Anterior cingulate cortex (tissue), 58 donors: ENCODE results near the gene ZDHHC1.
"Not testable (repeated sequence)": the region's sequence is repeated elsewhere in the genome, so short reads cannot be mapped to it uniquely, and the experiment has no call there.

ENCODE experiments used
- DNase-seq, 58 donors: peaks; one replicate each; lab custom pipeline; 2025; lab: John Stamatoyannopoulos, UW

The ZDHHC1 gene

GRCh38 chr16:67431775-67432505 lies 15.7 kb upstream of the ZDHHC1 start:
- DNase-seq = no peak

GRCh38 chr16:67430977-67431774 lies 14.9 kb upstream of the ZDHHC1 start, which contains the start of gene HSD11B2:
TSS of gene HSD11B2 (plus strand) at chr16:67431121. CDS start at chr16:67431249, 128 bp downstream.
- DNase-seq = peak in 26 of 58 donors; percentile 16 to 60 (median 44)

GRCh38 chr16:67430504-67430976 lies 14.3 kb upstream of the ZDHHC1 start:
- DNase-seq = peak in 1 of 58 donors; percentile 32

- DNase-seq = no peak
Measured at GRCh38 chr16:67429799-67430503, 13.7 kb upstream of the ZDHHC1 start.

GRCh38 chr16:67429053-67429798 lies 12.9 kb upstream of the ZDHHC1 start:
- no peak for DNase-seq

GRCh38 chr16:67428146-67428731 lies 12.0 kb upstream of the ZDHHC1 start:
- peak in 31 of 58 donors; percentile 3 to 59 (median 25) for DNase-seq

GRCh38 chr16:67426950-67427349 lies 10.7 kb upstream of the ZDHHC1 start:
- DNase-seq = no peak

- no peak for DNase-seq
Measured at GRCh38 chr16:67426022-67426421, 9.7 kb upstream of the ZDHHC1 start.

GRCh38 chr16:67425580-67425979 lies 9.3 kb upstream of the ZDHHC1 start:
- no peak for DNase-seq

- DNase-seq = no peak
Measured at GRCh38 chr16:67425061-67425460, 8.8 kb upstream of the ZDHHC1 start.

GRCh38 chr16:67424261-67424615 lies 8.0 kb upstream of the ZDHHC1 start:
- DNase-seq = no peak

GRCh38 chr16:67423611-67424260 lies 7.5 kb upstream of the ZDHHC1 start:
- peak in 2 of 58 donors; percentile 31 to 41 for DNase-seq

GRCh38 chr16:67423015-67423414 lies 6.7 kb upstream of the ZDHHC1 start:
- no peak for DNase-seq

GRCh38 chr16:67421030-67421429 lies 4.8 kb upstream of the ZDHHC1 start:
- no peak for DNase-seq

GRCh38 chr16:67419931-67420330 lies 3.7 kb upstream of the ZDHHC1 start:
- DNase-seq = no peak

- DNase-seq = no peak
Measured at GRCh38 chr16:67419502-67419901, 3.2 kb upstream of the ZDHHC1 start.

- DNase-seq = no peak
Measured at GRCh38 chr16:67417333-67418061, 1.2 kb upstream of the ZDHHC1 start.

- not testable (repeated sequence) for DNase-seq
Measured at GRCh38 chr16:67415421-67415820, 856 bp downstream of the ZDHHC1 start.
